ENCODE results near the gene GABRD. TPM values are rescaled to one million over a fixed set of nuclear protein-coding genes. Genes with fewer than 3 reads are reported as not detected.

GABRD gene
- total and polyA plus RNA-seq, 2 experiments from 2014 or later: 2.1 to 5.1 TPM

- H3K4me1 ChIP-seq (ENCODE audit: insufficient read depth): no peaks in the 10 kb centered on the region
- no peaks in the 10 kb centered on the region for H3K9me2 ChIP-seq (ENCODE audit: insufficient read depth)
- no peaks in the 10 kb centered on the region for H4K20me1 ChIP-seq (replicated peaks; ENCODE audit: insufficient read depth)
- H3K27me3 ChIP-seq (ENCODE audit: insufficient read depth): no peaks in the 10 kb centered on the region
- Mint-ChIP-seq H3K27me3 (ENCODE audit: insufficient read depth, low read depth, poor library complexity) (peaks cover 14% of the 10 kb centered on the region), H3K4me1 (no peaks in the 10 kb centered on the region; the same call in 2 of the 3 replicates), H3K9me3 (peaks cover 19% of the 10 kb centered on the region), H3K27ac (peak overlapping the region; percentile 40; the same call in 1 of the 2 replicates), H3K4me3 (no peak overlapping the region), H3K36me3 (ENCODE audit: low read depth) (no peaks in the 10 kb centered on the region; the same call in 2 of the 3 replicates)
- ATAC-seq (no peak), DNase-seq (ENCODE audit: low spot score) (no peak)
- 0 out of 2 replicates have a peak, but pooled peaks cover 3% of the 10 kb centered on the region for H3F3A ChIP-seq (replicated peaks; ENCODE audit: low read depth)
- H2AFZ ChIP-seq: no peak overlapping the region; the same call in 1 of the 2 replicates
- H3K79me2 ChIP-seq (replicated peaks; ENCODE audit: insufficient read depth): no peaks in the 10 kb centered on the region
- TF ChIP-seq ZNF331 (CRISPR knock-in tag; IDR thresholded peaks at IDR 0.05; ENCODE audit: low read depth): no peak
- no peak for TF ChIP-seq ZNF114 (CRISPR knock-in tag; IDR thresholded peaks at IDR 0.05)
- no peak for TF ChIP-seq NANOG (IDR thresholded peaks at IDR 0.05; ENCODE audit: borderline replicate concordance)
- TF ChIP-seq POLR2AphosphoS5 (IDR thresholded peaks at IDR 0.05; ENCODE audit: low read depth): no peak
- TF ChIP-seq EZH2 (IDR thresholded peaks at IDR 0.05; ENCODE audit: low read depth, unreplicated experiment): no peak
- TF ChIP-seq EZH2phosphoT487 (IDR thresholded peaks at IDR 0.05; ENCODE audit: unreplicated experiment): no peak
- TF ChIP-seq CREB1 (CRISPR knock-in tag; IDR thresholded peaks at IDR 0.05; ENCODE audit: low read depth): no peak
- TF ChIP-seq ZNF462 (CRISPR knock-in tag; IDR thresholded peaks at IDR 0.05): no peak
- no peak for TF ChIP-seq ETS1 (IDR thresholded peaks at IDR 0.05)
- no peak for TF ChIP-seq CTCF (conservative IDR thresholded peaks at IDR 0.05; ENCODE audit: low read depth in 2 of 2)
- no peak for TF ChIP-seq STAT1 (IDR thresholded peaks at IDR 0.05; ENCODE audit: unreplicated experiment)
- no peak for TF ChIP-seq JUNB (IDR thresholded peaks at IDR 0.05; ENCODE audit: unreplicated experiment)
- no peak for TF ChIP-seq REST (IDR thresholded peaks at IDR 0.05; ENCODE audit: unreplicated experiment)
- no peaks in the 10 kb centered on the region for H3K36me3 ChIP-seq (ENCODE audit: insufficient read depth)
- H3K4me2 ChIP-seq: no peak overlapping the region
- H3K27ac ChIP-seq (ENCODE audit: low read depth): no peak overlapping the region
- no peak overlapping the region for H3K4me3 ChIP-seq
These were observed 36.5 kb upstream of the GABRD start for GRCh38 chr1:1982379-1983232.
